ENCODE results near the gene SMPD2.

Gene SMPD2

DNA sequence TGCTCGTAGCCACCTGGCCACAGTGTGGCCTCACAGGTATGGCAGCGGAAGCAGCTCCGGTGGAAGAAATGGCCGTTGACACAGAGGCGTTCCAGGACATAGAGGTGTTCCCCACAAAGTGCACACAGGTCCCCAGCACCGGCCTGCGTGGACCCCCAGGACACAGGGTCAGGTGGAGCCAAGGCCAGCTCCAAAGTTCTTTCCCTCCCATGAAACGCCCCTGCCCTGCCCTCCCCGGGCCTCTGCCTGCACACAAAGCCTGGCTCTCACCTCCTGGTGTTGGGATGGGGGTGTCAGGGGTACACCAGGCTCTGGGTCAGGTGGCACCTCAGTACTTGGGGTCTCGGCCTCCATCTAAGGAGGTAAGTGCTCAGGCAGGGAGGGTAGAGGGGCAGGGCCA is 6.6 kb downstream of the SMPD2 start:
- POLR2A ChIA-PET = interaction anchor here (0.6 to 4.2 kb wide), 5 partner anchors 8 to 1455 kb away, joined by 3 to 39 read pairs (median 4); partner anchors contain the start of genes MICAL1 and SESN1
- CTCF ChIA-PET = interaction anchor here (0.7 to 1.5 kb wide), 4 partner anchors 11 to 345 kb away, joined by 3 to 6 read pairs (median 4); no protein-coding TSS in a partner anchor
- H3K4me3 ChIP-seq (ENCODE audit: low read depth, low read length) = no peak overlapping the region
- peaks cover 0 to 64% of the 10 kb centered on the region in 2 experiments; a peak in 1 of 3 replicates for H3K36me3 ChIP-seq (ENCODE audit: control insufficient read depth in 2 of 2, insufficient read depth in 1 of 2, low read length in 2 of 2)
- H3K4me1 ChIP-seq (ENCODE audit: control insufficient read depth, insufficient read depth, low read length) = no peaks in the 10 kb centered on the region
- no peak for TF ChIP-seq PATZ1 (tag by site-specific recombination; IDR thresholded peaks at IDR 0.05)
- TF ChIP-seq TRIM28 (IDR thresholded peaks at IDR 0.05; ENCODE audit: borderline replicate concordance, low read length) = no peak
- TF ChIP-seq, protein P1, sequence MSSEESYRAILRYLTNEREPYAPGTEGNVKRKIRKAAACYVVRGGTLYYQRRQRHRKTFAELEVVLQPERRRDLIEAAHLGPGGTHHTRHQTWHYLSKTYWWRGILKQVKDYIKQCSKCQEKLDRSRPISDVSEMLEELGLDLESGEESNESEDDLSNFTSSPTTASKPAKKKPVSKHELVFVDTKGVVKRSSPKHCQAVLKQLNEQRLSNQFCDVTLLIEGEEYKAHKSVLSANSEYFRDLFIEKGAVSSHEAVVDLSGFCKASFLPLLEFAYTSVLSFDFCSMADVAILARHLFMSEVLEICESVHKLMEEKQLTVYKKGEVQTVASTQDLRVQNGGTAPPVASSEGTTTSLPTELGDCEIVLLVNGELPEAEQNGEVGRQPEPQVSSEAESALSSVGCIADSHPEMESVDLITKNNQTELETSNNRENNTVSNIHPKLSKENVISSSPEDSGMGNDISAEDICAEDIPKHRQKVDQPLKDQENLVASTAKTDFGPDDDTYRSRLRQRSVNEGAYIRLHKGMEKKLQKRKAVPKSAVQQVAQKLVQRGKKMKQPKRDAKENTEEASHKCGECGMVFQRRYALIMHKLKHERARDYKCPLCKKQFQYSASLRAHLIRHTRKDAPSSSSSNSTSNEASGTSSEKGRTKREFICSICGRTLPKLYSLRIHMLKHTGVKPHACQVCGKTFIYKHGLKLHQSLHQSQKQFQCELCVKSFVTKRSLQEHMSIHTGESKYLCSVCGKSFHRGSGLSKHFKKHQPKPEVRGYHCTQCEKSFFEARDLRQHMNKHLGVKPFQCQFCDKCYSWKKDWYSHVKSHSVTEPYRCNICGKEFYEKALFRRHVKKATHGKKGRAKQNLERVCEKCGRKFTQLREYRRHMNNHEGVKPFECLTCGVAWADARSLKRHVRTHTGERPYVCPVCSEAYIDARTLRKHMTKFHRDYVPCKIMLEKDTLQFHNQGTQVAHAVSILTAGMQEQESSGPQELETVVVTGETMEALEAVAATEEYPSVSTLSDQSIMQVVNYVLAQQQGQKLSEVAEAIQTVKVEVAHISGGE (tag by site-specific recombination; conservative IDR thresholded peaks at IDR 0.05; ENCODE audit: low read depth) = no peak
- TF ChIP-seq ZNF837 (tag by site-specific recombination; IDR thresholded peaks at IDR 0.05) = no peak
- H3K27ac ChIP-seq (ENCODE audit: extremely low read depth, low read depth, low read length) = no peak overlapping the region
- H3K9me3 ChIP-seq (ENCODE audit: control insufficient read depth, insufficient read depth, low read depth, low read length) = no peaks in the 10 kb centered on the region

GRCh38 chr6:109447878-109448555 is 7.5 kb downstream of the SMPD2 start:
- ChIA-PET POLR2A (interaction anchor here (0.7 to 0.9 kb wide), 2 partner anchors 16 to 33 kb away, joined by 3 read pairs; no protein-coding TSS in a partner anchor), CTCF (interaction anchor here (0.7 to 1.5 kb wide), 4 partner anchors 8 to 259 kb away, joined by 3 to 6 read pairs (median 5); no protein-coding TSS in a partner anchor)

GRCh38 chr6:109448615-109449014 is 8.1 kb downstream of the SMPD2 start:
- no peaks in the 10 kb centered on the region for H3K4me1 ChIP-seq (ENCODE audit: control insufficient read depth, insufficient read depth, low read length)
- CTCF ChIA-PET = interaction anchor here (0.7 to 0.9 kb wide), 2 partner anchors 8 to 37 kb away, joined by 3 to 6 read pairs; no protein-coding TSS in a partner anchor
- POLR2A ChIA-PET = interaction anchor here (0.7 kb wide), 1 partner anchor 32 kb away, joined by 3 read pairs; no protein-coding TSS in a partner anchor
- H3K9me3 ChIP-seq (ENCODE audit: control insufficient read depth, insufficient read depth, low read depth, low read length) = no peaks in the 10 kb centered on the region
- TF ChIP-seq RBAK (tag by site-specific recombination; IDR thresholded peaks at IDR 0.05) (no peak), ZNF248 (tag by site-specific recombination; IDR thresholded peaks at IDR 0.05) (no peak), ZNF623 (tag by site-specific recombination; IDR thresholded peaks at IDR 0.05) (no peak), BCL11B (tag by site-specific recombination; IDR thresholded peaks at IDR 0.05; ENCODE audit: low read depth) (no peak), ZNF843 (tag by site-specific recombination; IDR thresholded peaks at IDR 0.05) (no peak), GLI2 (tag by site-specific recombination; IDR thresholded peaks at IDR 0.05; ENCODE audit: borderline replicate concordance, low read depth) (no peak), ZNF157 (tag by site-specific recombination; IDR thresholded peaks at IDR 0.05) (no peak), ELK4 (IDR thresholded peaks at IDR 0.05; ENCODE audit: borderline replicate concordance, low read depth, low read length) (no peak), ZNF707 (tag by site-specific recombination; IDR thresholded peaks at IDR 0.05) (no peak), ZNF777 (tag by site-specific recombination; IDR thresholded peaks at IDR 0.05; ENCODE audit: borderline replicate concordance) (no peak)
- H3K27ac ChIP-seq (ENCODE audit: extremely low read depth, low read depth, low read length) = no peak overlapping the region
- H3K4me3 ChIP-seq (ENCODE audit: low read depth, low read length) = no peak overlapping the region
- H3K36me3 ChIP-seq (ENCODE audit: control insufficient read depth in 2 of 2, insufficient read depth in 1 of 2, low read length in 2 of 2) = peaks cover 0 to 57% of the 10 kb centered on the region in 2 experiments; a peak in 1 of 3 replicates

More at GRCh38 chr6:109447878-109448555, 7.5 kb downstream of the SMPD2 start:
- H3K36me3 ChIP-seq (ENCODE audit: control insufficient read depth in 2 of 2, insufficient read depth in 1 of 2, low read length in 2 of 2) = peaks cover 0 to 58% of the 10 kb centered on the region in 2 experiments; a peak in 1 of 3 replicates
- no peak overlapping the region for H3K4me3 ChIP-seq (ENCODE audit: low read depth, low read length)
- H3K27ac ChIP-seq (ENCODE audit: extremely low read depth, low read depth, low read length) = no peak overlapping the region
- no peak for TF ChIP-seq ZNF138 (tag by site-specific recombination; IDR thresholded peaks at IDR 0.05; ENCODE audit: borderline replicate concordance)
- TF ChIP-seq, protein P2, sequence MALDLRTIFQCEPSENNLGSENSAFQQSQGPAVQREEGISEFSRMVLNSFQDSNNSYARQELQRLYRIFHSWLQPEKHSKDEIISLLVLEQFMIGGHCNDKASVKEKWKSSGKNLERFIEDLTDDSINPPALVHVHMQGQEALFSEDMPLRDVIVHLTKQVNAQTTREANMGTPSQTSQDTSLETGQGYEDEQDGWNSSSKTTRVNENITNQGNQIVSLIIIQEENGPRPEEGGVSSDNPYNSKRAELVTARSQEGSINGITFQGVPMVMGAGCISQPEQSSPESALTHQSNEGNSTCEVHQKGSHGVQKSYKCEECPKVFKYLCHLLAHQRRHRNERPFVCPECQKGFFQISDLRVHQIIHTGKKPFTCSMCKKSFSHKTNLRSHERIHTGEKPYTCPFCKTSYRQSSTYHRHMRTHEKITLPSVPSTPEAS (tag by site-specific recombination; IDR thresholded peaks at IDR 0.05) = peak; percentile 51; the same call in 1 of the 2 replicates
- TF ChIP-seq TRIM28 (IDR thresholded peaks at IDR 0.05; ENCODE audit: borderline replicate concordance, low read length) = peak; percentile 31; the same call in 1 of the 2 replicates
- H3K4me1 ChIP-seq (ENCODE audit: control insufficient read depth, insufficient read depth, low read length) = no peaks in the 10 kb centered on the region
- H3K9me3 ChIP-seq (ENCODE audit: control insufficient read depth, insufficient read depth, low read depth, low read length) = no peaks in the 10 kb centered on the region

Measured in HEK293 (cell line).